NCI-H460 (cell line): ENCODE results near the gene WNT8A. TPM values are rescaled to one million over a fixed set of nuclear protein-coding genes. Genes with fewer than 3 reads are reported as not detected.

ENCODE experiments used
- DNase-seq: peaks from one replicate; pipeline ENCODE4 v3.0.0-alpha.2; 2016; ENCODE audit warnings: low read depth; ENCODE audit errors: extremely low read depth
- small RNA-seq, 2 experiments: library from RNA; depleted of rRNA; stranded (forward); fragments of <200 nt; gene quantifications; one replicate each; pipeline ENCODE3, GENCODE V24; 2014
- total RNA-seq: library from RNA; depleted of rRNA; stranded (reverse); fragments of >200 nt; shearing (Covaris generic); gene quantifications from 2 replicates; pipeline ENCODE4 v1.2.3, GENCODE V29; 2014; rRNA removed

The WNT8A gene
- total RNA-seq, 1 experiment from 2014 or later = not detected

GRCh38 chr5:138132543-138132942 lies 48.7 kb downstream of the WNT8A start:
- no peak for DNase-seq

- peak; percentile 37 for DNase-seq
Observed at GRCh38 chr5:138138949-138139780, 55.3 kb downstream of the WNT8A start, which contains the start of gene NME5. Gene NME5 (minus strand): TSS chr5:138139428. CDS start chr5:138138780, 648 bp downstream.

GRCh38 chr5:138139781-138140090 lies 55.9 kb downstream of the WNT8A start:
- no peak for DNase-seq

DNA sequence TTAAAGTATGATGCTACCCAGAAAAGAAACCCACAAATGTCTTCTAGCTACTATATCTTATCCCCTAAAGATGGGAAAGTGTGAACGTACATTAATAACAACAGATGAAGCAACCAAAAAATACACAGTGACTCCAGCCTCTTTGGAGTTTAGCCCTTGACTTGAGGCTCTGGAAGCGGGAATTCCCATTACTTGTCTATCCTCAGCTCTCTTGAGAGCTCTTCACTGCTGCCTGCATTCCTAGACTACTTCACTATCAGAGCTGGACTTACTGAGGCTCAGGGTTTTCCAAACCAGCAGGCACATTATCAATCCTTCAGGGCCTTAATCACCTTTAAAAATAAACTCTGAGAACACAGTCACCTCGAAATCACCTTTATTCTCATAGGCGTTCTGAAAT lies 56.4 kb downstream of the WNT8A start:
- no peak for DNase-seq

Small RNAs within 50 kb of the gene (small RNA-seq; reads per million reads assigned to genes)
- 0 reads per million in 2 experiments for gene RNU6-1148P
- 0 to 0.02 reads per million in 2 experiments for gene RNU6-460P
- 0 reads per million in 2 experiments for gene RNU6-888P

Other genes with a start within 250 kb of the WNT8A start
- gene MYOT, start 216.2 kb upstream of the WNT8A start, total RNA-seq = not detected in 2 replicates
- not detected in 2 replicates for gene PKD2L2, start 194.6 kb upstream of the WNT8A start, total RNA-seq
- gene FAM13B, start 51.0 kb upstream of the WNT8A start, total RNA-seq = 10.7 and 17.7 TPM in 2 replicates
- 3.3 and 4.6 TPM in 2 replicates for gene NME5, start 55.4 kb downstream of the WNT8A start, total RNA-seq
- gene BRD8, start 94.6 kb downstream of the WNT8A start, total RNA-seq = 42.3 and 56.1 TPM in 2 replicates
- 35.2 and 40.3 TPM in 2 replicates for gene KIF20A, start 95.1 kb downstream of the WNT8A start, total RNA-seq
- 44.4 and 53.1 TPM in 2 replicates for gene CDC23, start 129.3 kb downstream of the WNT8A start, total RNA-seq
- 0.05 TPM in 1 of 2 replicates, not detected in the other for gene GFRA3, start 190.6 kb downstream of the WNT8A start, total RNA-seq
- 21.5 and 24.3 TPM in 2 replicates for gene CDC25C, start 247.8 kb downstream of the WNT8A start, total RNA-seq